GM23248 (cell line): Measurements from ENCODE around the gene IER3IP1.

Experiments
- EZH2 ChIP-seq: fragments of 200-600 bp; sonication (generic); IDR thresholded peaks from 2 replicates; pipeline ENCODE4 v1.6.1; 2018; ENCODE audit warnings: antibody characterized with exemption, mild to moderate bottlenecking; ENCODE audit not compliant: insufficient read depth, poor library complexity, severe bottlenecking
- EZH2phosphoT487 ChIP-seq: fragments of 200-600 bp; sonication (generic); IDR thresholded peaks from 2 replicates; pipeline ENCODE4 v1.6.1; 2018; ENCODE audit warnings: antibody characterized with exemption, moderate library complexity, mild to moderate bottlenecking, low read depth; ENCODE audit not compliant: insufficient read depth

- TF ChIP-seq EZH2 (no peak), EZH2phosphoT487 (no peak)
Observed at GRCh38 chr18:47151439-47151838, 24.7 kb downstream of the IER3IP1 start.
